Caco-2 (cell line): ENCODE results near the gene NUFIP2. TPM values are rescaled to one million over a fixed set of nuclear protein-coding genes. Genes with fewer than 3 reads are reported as not detected.

Source experiments
- BruUV-seq: library from RNA; stranded (reverse); fragments of 400-500 nt; replicated peaks from 2 replicates; lab custom pipeline; 2021; lab: Mats Ljungman, UMichigan
- CTCF ChIA-PET: fragments of 300-600 bp; sonication (Branson Sonifier 250); formaldehyde crosslinking; loops from one replicate; lab custom pipeline; 2022; ENCODE audit warnings: antibody characterized with exemption; lab: Charles Lee
- POLR2A ChIA-PET: fragments of 300-600 bp; sonication (Branson Sonifier 250); formaldehyde crosslinking; loops from one replicate; lab custom pipeline; 2022; ENCODE audit warnings: antibody characterized with exemption; lab: Charles Lee
- DNase-seq, 2 experiments: peaks; one replicate each; pipeline versions ENCODE4 v3.0.0 to v3.0.0-alpha.2; 2020 to 2022
- H3K27me3 ChIP-seq: replicated peaks from 2 replicates; pipeline ENCODE4 v1.6.0; 2011; ENCODE audit warnings: low read length; ENCODE audit not compliant: control insufficient read depth, insufficient read depth
- H3K36me3 ChIP-seq: 2 replicates; pipeline ENCODE4 v1.5.1; 2011; ENCODE audit warnings: low read length; ENCODE audit not compliant: control insufficient read depth, insufficient read depth
- H3K4me1 ChIP-seq: fragments of 250-450 bp; sonication (Bioruptor Pico); 2 replicates; pipeline ENCODE4 v1.5.1; 2020; ENCODE audit warnings: mild to moderate bottlenecking
- H3K4me3 ChIP-seq: 2 replicates; pipeline ENCODE4 v1.5.1; 2011; ENCODE audit warnings: low read depth, mild to moderate bottlenecking, control low read depth, low read length
- H3K9me3 ChIP-seq: fragments of 250-450 bp; sonication (Bioruptor Pico); 2 replicates; pipeline ENCODE4 v1.5.1; 2020; ENCODE audit warnings: mild to moderate bottlenecking, moderate library complexity
- H3K27ac Mint-ChIP-seq: one replicate; pipeline ENCODE4 v1.8.0; 2022; ENCODE audit warnings: mixed read lengths; ENCODE audit not compliant: unreplicated experiment
- H3K27me3 Mint-ChIP-seq: one replicate; pipeline ENCODE4 v1.8.0; 2022; ENCODE audit warnings: mixed read lengths; ENCODE audit not compliant: insufficient read depth, unreplicated experiment
- H3K36me3 Mint-ChIP-seq: one replicate; pipeline ENCODE4 v1.8.0; 2022; ENCODE audit warnings: mild to moderate bottlenecking, mixed read lengths; ENCODE audit not compliant: insufficient read depth, unreplicated experiment
- H3K4me1 Mint-ChIP-seq: one replicate; pipeline ENCODE4 v1.8.0; 2022; ENCODE audit warnings: low read depth, mixed read lengths; ENCODE audit not compliant: unreplicated experiment
- H3K4me3 Mint-ChIP-seq: one replicate; pipeline ENCODE4 v1.8.0; 2022; ENCODE audit warnings: mild to moderate bottlenecking, moderate library complexity, mixed read lengths; ENCODE audit not compliant: unreplicated experiment
- H3K9me3 Mint-ChIP-seq: one replicate; pipeline ENCODE4 v1.8.0; 2022; ENCODE audit warnings: mixed read lengths; ENCODE audit not compliant: unreplicated experiment
- CTCF ChIP-seq, 2 experiments: fragments of 200-600 bp in 1 of 2; IDR thresholded peaks; 1 replicate in 1 of 2; 2 replicates in 1 of 2; pipeline versions ENCODE4 v1.5.1 to v1.8.0; 2011 to 2022; ENCODE audit warnings: antibody characterized with exemption in 1 of 2, control low read depth in 1 of 2, inconsistent platforms in 1 of 2, low read depth in 1 of 2, low read length in 1 of 2, mild to moderate bottlenecking in 1 of 2, moderate library complexity in 1 of 2; ENCODE audit not compliant: insufficient read depth in 1 of 2, severe bottlenecking in 1 of 2, unreplicated experiment in 1 of 2
- intact Hi-C: fragments of 100-400 bp; cut with micrococcal nuclease; formaldehyde crosslinking; loops from one replicate; pipeline ENCODE4 v1.10.0; 2022; ENCODE audit not compliant: unreplicated experiment
- total RNA-seq: library from RNA; stranded (reverse); gene quantifications from 2 replicates; pipeline ENCODE4 v1.2.3, GENCODE V29; 2022

The NUFIP2 gene
- total RNA-seq, 1 experiment from 2014 or later = 114 TPM

GRCh38 chr17:29263916-29264315 lies 30.0 kb downstream of the NUFIP2 start:
- intact Hi-C loops = no loop called here
- Mint-ChIP-seq H3K4me3 (no peak overlapping the region), H3K4me1 (no peaks in the 10 kb centered on the region), H3K27me3 (no peaks in the 10 kb centered on the region), H3K9me3 (no peaks in the 10 kb centered on the region), H3K27ac (no peak overlapping the region), H3K36me3 (peaks cover 100% of the 10 kb centered on the region)
- TF ChIP-seq CTCF (IDR thresholded peaks at IDR 0.05; ENCODE audit: insufficient read depth in 1 of 2, low read depth in 1 of 2, low read length in 1 of 2, severe bottlenecking in 1 of 2, unreplicated experiment in 1 of 2) = no peak
- no peaks in the 10 kb centered on the region for H3K27me3 ChIP-seq
- no TSS peak for BruUV-seq
- no peaks in the 10 kb centered on the region for H3K4me1 ChIP-seq
- H3K36me3 ChIP-seq = peaks cover 2% of the 10 kb centered on the region; the same call in 1 of the 2 replicates
- ChIA-PET POLR2A (no interaction called here), CTCF (no interaction called here)
- no peak for DNase-seq
- H3K4me3 ChIP-seq = no peak overlapping the region
- H3K9me3 ChIP-seq = no peaks in the 10 kb centered on the region

GRCh38 chr17:29257756-29258155 lies 36.2 kb downstream of the NUFIP2 start:
- H3K4me3 ChIP-seq = no peak overlapping the region
- POLR2A ChIA-PET = interaction anchor here (0.5 kb wide), 1 partner anchor 35 kb away, joined by 4 read pairs; no protein-coding TSS in a partner anchor
- no peaks in the 10 kb centered on the region; the same call in 1 of the 2 replicates for H3K36me3 ChIP-seq
- DNase-seq = no peak
- no peaks in the 10 kb centered on the region for H3K27me3 ChIP-seq
- H3K9me3 ChIP-seq = no peaks in the 10 kb centered on the region
- Mint-ChIP-seq H3K4me1 (no peaks in the 10 kb centered on the region), H3K4me3 (no peak overlapping the region), H3K27me3 (no peaks in the 10 kb centered on the region), H3K36me3 (peaks cover 79% of the 10 kb centered on the region), H3K27ac (no peak overlapping the region), H3K9me3 (no peaks in the 10 kb centered on the region)
- TF ChIP-seq CTCF (IDR thresholded peaks at IDR 0.05; ENCODE audit: insufficient read depth in 1 of 2, low read depth in 1 of 2, low read length in 1 of 2, severe bottlenecking in 1 of 2, unreplicated experiment in 1 of 2) = no peak
- intact Hi-C loops = no loop called here
- no peaks in the 10 kb centered on the region for H3K4me1 ChIP-seq
- CTCF ChIA-PET = interaction anchor here (0.5 to 1.3 kb wide), 2 partner anchors 99 to 112 kb away, joined by 3 read pairs; no protein-coding TSS in a partner anchor
- no TSS peak for BruUV-seq

- H3K9me3 ChIP-seq = no peaks in the 10 kb centered on the region
- POLR2A ChIA-PET = interaction anchor here (1.4 kb wide), 1 partner anchor 37 kb away, joined by 4 read pairs; the partner anchor contains the start of gene NUFIP2
- H3K36me3 Mint-ChIP-seq = peaks cover 71% of the 10 kb centered on the region
- no peak overlapping the region for H3K4me3 ChIP-seq
- BruUV-seq = no TSS peak
- H3K27me3 Mint-ChIP-seq = no peaks in the 10 kb centered on the region
- no peaks in the 10 kb centered on the region for H3K9me3 Mint-ChIP-seq
- H3K4me3 Mint-ChIP-seq = no peak overlapping the region
- H3K4me1 ChIP-seq = no peaks in the 10 kb centered on the region
- no peak overlapping the region for H3K27ac Mint-ChIP-seq
- H3K27me3 ChIP-seq = no peaks in the 10 kb centered on the region
- H3K36me3 ChIP-seq = no peaks in the 10 kb centered on the region; the same call in 1 of the 2 replicates
- DNase-seq = no peak
- H3K4me1 Mint-ChIP-seq = no peaks in the 10 kb centered on the region
- no peak for TF ChIP-seq CTCF (IDR thresholded peaks at IDR 0.05; ENCODE audit: insufficient read depth in 1 of 2, low read depth in 1 of 2, low read length in 1 of 2, severe bottlenecking in 1 of 2, unreplicated experiment in 1 of 2)
- CTCF ChIA-PET = interaction anchor here (0.7 to 1.3 kb wide), 3 partner anchors 38 to 361 kb away, joined by 3 read pairs; no protein-coding TSS in a partner anchor
- intact Hi-C loops = no loop called here
Observed at GRCh38 chr17:29256735-29257466, 37.0 kb downstream of the NUFIP2 start.
